ENCODE results near the gene RGS3.

The RGS3 gene

GRCh38 chr9:113579283-113580040, 115.9 kb downstream of the RGS3 start:
- in situ Hi-C loops (cut with MboI; ENCODE audit: low sequenced_read_pairs, unreplicated experiment) = no loop called here
- no peak for TF ChIP-seq CTCF (IDR thresholded peaks at IDR 0.05; ENCODE audit: borderline replicate concordance, control extremely low read depth, extremely low read depth, insufficient read depth, missing control alignments)
- DNase-seq (ENCODE audit: low spot score) = no peak

- TF ChIP-seq CTCF (IDR thresholded peaks at IDR 0.05; ENCODE audit: borderline replicate concordance, control extremely low read depth, extremely low read depth, insufficient read depth, missing control alignments) = no peak
- in situ Hi-C loops (cut with MboI; ENCODE audit: low sequenced_read_pairs, unreplicated experiment) = no loop called here
- DNase-seq (ENCODE audit: low spot score) = no peak
Measured at GRCh38 chr9:113580041-113580953, 116.8 kb downstream of the RGS3 start.

- no peak for DNase-seq (ENCODE audit: low spot score)
- in situ Hi-C loops (cut with MboI; ENCODE audit: low sequenced_read_pairs, unreplicated experiment) = no loop called here
Measured at GRCh38 chr9:113580954-113581311, 117.4 kb downstream of the RGS3 start.

GRCh38 chr9:113581865-113582697, 118.6 kb downstream of the RGS3 start:
- TF ChIP-seq CTCF (IDR thresholded peaks at IDR 0.05; ENCODE audit: borderline replicate concordance, control extremely low read depth, extremely low read depth, insufficient read depth, missing control alignments) = peak; percentile 69
- in situ Hi-C loops (cut with MboI; ENCODE audit: low sequenced_read_pairs, unreplicated experiment) = no loop called here
- DNase-seq (ENCODE audit: low spot score) = peak; percentile 88

More at GRCh38 chr9:113580954-113581311, 117.4 kb downstream of the RGS3 start:
- TF ChIP-seq CTCF (IDR thresholded peaks at IDR 0.05; ENCODE audit: borderline replicate concordance, control extremely low read depth, extremely low read depth, insufficient read depth, missing control alignments) = no peak

GRCh38 chr9:113582698-113583200, 119.2 kb downstream of the RGS3 start:
- TF ChIP-seq CTCF (IDR thresholded peaks at IDR 0.05; ENCODE audit: borderline replicate concordance, control extremely low read depth, extremely low read depth, insufficient read depth, missing control alignments) = no peak
- in situ Hi-C loops (cut with MboI; ENCODE audit: low sequenced_read_pairs, unreplicated experiment) = no loop called here
- no peak for DNase-seq (ENCODE audit: low spot score)

All from GM13976 (cell line).